ENCODE results near the gene FYB1. TPM values are rescaled to one million over a fixed set of nuclear protein-coding genes. Genes with fewer than 3 reads are reported as not detected.

FYB1 gene
- total RNA-seq, 1 experiment from 2014 or later = not detected

- no peak for DNase-seq (ENCODE audit: low read depth)
Observed at GRCh38 chr5:39121922-39122321, 97.4 kb downstream of the FYB1 start.

GRCh38 chr5:39121315-39121714 is 98.0 kb downstream of the FYB1 start:
- no peak for DNase-seq (ENCODE audit: low read depth)

GRCh38 chr5:39120052-39120420 is 99.3 kb downstream of the FYB1 start:
- DNase-seq (ENCODE audit: low read depth) = no peak

- DNase-seq (ENCODE audit: low read depth) = no peak
Observed at GRCh38 chr5:39119404-39120051, 99.8 kb downstream of the FYB1 start.

GRCh38 chr5:39118638-39119037 is 100.7 kb downstream of the FYB1 start:
- DNase-seq (ENCODE audit: low read depth) = no peak

GRCh38 chr5:39117401-39117800 is 102.0 kb downstream of the FYB1 start:
- peak; percentile 63 for DNase-seq (ENCODE audit: low read depth)

- no peak for DNase-seq (ENCODE audit: low read depth)
Observed at GRCh38 chr5:39116344-39117170, 102.8 kb downstream of the FYB1 start.

GRCh38 chr5:39115644-39116343 is 103.6 kb downstream of the FYB1 start:
- DNase-seq (ENCODE audit: low read depth) = no peak

- DNase-seq (ENCODE audit: low read depth) = no peak
Observed at GRCh38 chr5:39114155-39114554, 105.2 kb downstream of the FYB1 start.

- DNase-seq (ENCODE audit: low read depth) = no peak
Observed at GRCh38 chr5:39113354-39113953, 105.9 kb downstream of the FYB1 start.

- DNase-seq (ENCODE audit: low read depth) = no peak
Observed at GRCh38 chr5:39109606-39110005, 109.8 kb downstream of the FYB1 start.

GRCh38 chr5:39108987-39109386 is 110.4 kb downstream of the FYB1 start:
- no peak for DNase-seq (ENCODE audit: low read depth)

GRCh38 chr5:39107350-39107749 is 112.0 kb downstream of the FYB1 start:
- no peak for DNase-seq (ENCODE audit: low read depth)

- DNase-seq (ENCODE audit: low read depth) = peak; percentile 38
Observed at GRCh38 chr5:39106322-39106721, 113.0 kb downstream of the FYB1 start.

- DNase-seq (ENCODE audit: low read depth) = no peak
Observed at GRCh38 chr5:39104221-39104620, 115.1 kb downstream of the FYB1 start.

- DNase-seq (ENCODE audit: low read depth) = no peak
Observed at GRCh38 chr5:39102684-39103155, 116.6 kb downstream of the FYB1 start.

- DNase-seq (ENCODE audit: low read depth) = peak; percentile 98
Observed at GRCh38 chr5:39100851-39101396, 118.4 kb downstream of the FYB1 start.

GRCh38 chr5:39100301-39100850 is 119.0 kb downstream of the FYB1 start:
- DNase-seq (ENCODE audit: low read depth) = no peak

- no peak for DNase-seq (ENCODE audit: low read depth)
Observed at GRCh38 chr5:39099831-39100230, 119.5 kb downstream of the FYB1 start.

- peak; percentile 36 for DNase-seq (ENCODE audit: low read depth)
Observed at GRCh38 chr5:39093352-39093751, 126.0 kb downstream of the FYB1 start.

Measured in HT1080 (cell line).